Measurements from ENCODE around the gene DYNLT5. TPM values are rescaled to one million over a fixed set of nuclear protein-coding genes. Genes with fewer than 3 reads are reported as not detected.
A peak's percentile ranks its signal among the peaks of the same experiment; 100 is the strongest.

DYNLT5 gene
- 0.83 and 0.86 TPM in 2 replicates for total RNA-seq (2021)
- long read RNA-seq, partial matches to known transcripts, result 0 of 4 reads
- long read RNA-seq, other reads (novel, unspliced or antisense), result 2 of 4 reads

DNA sequence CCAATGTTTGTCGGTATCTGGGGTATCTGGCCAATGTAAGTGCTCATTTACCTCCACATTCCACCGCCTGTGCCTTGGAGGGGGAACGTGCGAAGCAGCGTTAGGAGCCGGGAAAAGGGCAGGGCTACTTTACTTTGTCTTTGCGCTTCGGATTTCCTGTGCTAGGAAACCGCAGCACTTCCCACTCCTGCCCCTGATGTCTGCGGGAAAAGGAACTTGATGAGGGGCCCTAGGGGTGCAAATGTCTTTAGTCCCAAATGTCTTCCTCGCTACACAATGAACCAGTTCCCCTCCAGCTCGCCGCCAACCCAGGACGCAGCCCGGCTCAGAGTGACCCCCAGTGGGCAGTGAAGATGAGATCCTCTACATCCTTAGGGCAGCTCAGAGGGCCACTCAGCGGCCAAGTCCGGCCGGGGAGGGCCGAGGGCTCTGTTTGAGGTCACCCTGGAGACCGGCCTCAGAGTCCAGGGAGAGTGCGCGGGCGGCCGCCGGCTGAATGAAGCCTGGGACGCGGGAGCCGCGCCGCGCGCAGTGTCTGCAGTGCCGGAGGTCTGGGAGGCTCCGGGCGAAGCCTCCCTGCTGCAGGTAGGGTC lies at the start of gene DYNLT5:
Gene DYNLT5 (plus strand): TSS at position 460 of the 593 bp plus-strand sequence. CDS start 2,200 bp downstream, outside the sequence.
- no peaks in the 10 kb centered on the region; the same call in 1 of the 2 replicates for H3K4me1 ChIP-seq (ENCODE audit: insufficient read depth, low read length)
- H2BK20ac ChIP-seq (ENCODE audit: low read depth, low read length, poor library complexity, severe bottlenecking), result no peak within 1 kb of the TSS
- no peaks in the 10 kb centered on the region for H3K79me2 ChIP-seq (ENCODE audit: insufficient read depth, low read length)
- no peak within 1 kb of the TSS for H2BK15ac ChIP-seq (ENCODE audit: low read depth, low read length)
- H4K8ac ChIP-seq (replicated peaks; ENCODE audit: insufficient read length, low read depth, low read length), result no peak within 1 kb of the TSS
- no peaks in the 10 kb centered on the region for H3K9me3 ChIP-seq (ENCODE audit: control insufficient read depth, low read depth, low read length)
- H2BK5ac ChIP-seq (ENCODE audit: insufficient read length, low read length), result no peak within 1 kb of the TSS
- Mint-ChIP-seq H3K4me3 (peak within 1 kb of the TSS; percentile 65 to 79), H3K27me3 (ENCODE audit: low read depth) (peaks cover 28% of the 10 kb centered on the region), H3K27ac (no peak within 1 kb of the TSS; a peak in 1 of 7 replicates), H3K9me3 (no peaks in the 10 kb centered on the region), H3K36me3 (ENCODE audit: insufficient read depth in 1 of 3, low read depth in 3 of 3) (no peaks in the 10 kb centered on the region), H3K4me1 (peaks cover 4 to 6% of the 10 kb centered on the region in 2 experiments; a peak in 3 of 4 replicates)
- peak within 1 kb of the TSS; percentile 60 for H3K14ac ChIP-seq (ENCODE audit: insufficient read depth, low read length)
- H3K23me2 ChIP-seq (ENCODE audit: insufficient read length, low read depth, low read length, poor library complexity, severe bottlenecking), result peaks cover 11% of the 10 kb centered on the region
- no peak within 1 kb of the TSS for H3K23ac ChIP-seq (ENCODE audit: insufficient read length, low read depth, low read length)
- no peak within 1 kb of the TSS for H3T11ph ChIP-seq (ENCODE audit: low read length)
- H2AFZ ChIP-seq (ENCODE audit: low read length), result peak within 1 kb of the TSS; percentile 6
- H4K20me1 ChIP-seq (ENCODE audit: control insufficient read depth, insufficient read depth, insufficient read length), result no peaks in the 10 kb centered on the region
- no peak within 1 kb of the TSS for H3K56ac ChIP-seq (ENCODE audit: insufficient read length, low read depth, low read length)
- no peak within 1 kb of the TSS for H4K91ac ChIP-seq (ENCODE audit: insufficient read length, low read depth, low read length)
- peak; percentile 78 for DNase-seq
- WGBS (ENCODE audit: extremely low coverage, insufficient read length, low lambda C conversion rate), result no CpG with 5 or more reads among the region's 35 CpGs
- H3K9ac ChIP-seq (ENCODE audit: extremely low read depth, insufficient read length, low read length), result peak within 1 kb of the TSS; percentile 25
- H3K4me2 ChIP-seq (ENCODE audit: insufficient read depth, insufficient read length, low read length), result peak within 1 kb of the TSS; percentile 33
- H3K4ac ChIP-seq (ENCODE audit: low read depth, low read length), result no peak within 1 kb of the TSS
- H2BK12ac ChIP-seq (ENCODE audit: insufficient read length, low read depth, low read length), result no peak within 1 kb of the TSS
- H3K27me3 ChIP-seq (ENCODE audit: insufficient read depth, low read length), result no peaks in the 10 kb centered on the region; the same call in 1 of the 2 replicates
- H2AK5ac ChIP-seq (ENCODE audit: insufficient read length, low read length), result no peak within 1 kb of the TSS
- no peak within 1 kb of the TSS for H4K5ac ChIP-seq (ENCODE audit: insufficient read length, low read depth, low read length)
- no peaks in the 10 kb centered on the region for H3K79me1 ChIP-seq (ENCODE audit: insufficient read depth, low read depth, low read length, poor library complexity, severe bottlenecking)
- TF ChIP-seq, protein P1, sequence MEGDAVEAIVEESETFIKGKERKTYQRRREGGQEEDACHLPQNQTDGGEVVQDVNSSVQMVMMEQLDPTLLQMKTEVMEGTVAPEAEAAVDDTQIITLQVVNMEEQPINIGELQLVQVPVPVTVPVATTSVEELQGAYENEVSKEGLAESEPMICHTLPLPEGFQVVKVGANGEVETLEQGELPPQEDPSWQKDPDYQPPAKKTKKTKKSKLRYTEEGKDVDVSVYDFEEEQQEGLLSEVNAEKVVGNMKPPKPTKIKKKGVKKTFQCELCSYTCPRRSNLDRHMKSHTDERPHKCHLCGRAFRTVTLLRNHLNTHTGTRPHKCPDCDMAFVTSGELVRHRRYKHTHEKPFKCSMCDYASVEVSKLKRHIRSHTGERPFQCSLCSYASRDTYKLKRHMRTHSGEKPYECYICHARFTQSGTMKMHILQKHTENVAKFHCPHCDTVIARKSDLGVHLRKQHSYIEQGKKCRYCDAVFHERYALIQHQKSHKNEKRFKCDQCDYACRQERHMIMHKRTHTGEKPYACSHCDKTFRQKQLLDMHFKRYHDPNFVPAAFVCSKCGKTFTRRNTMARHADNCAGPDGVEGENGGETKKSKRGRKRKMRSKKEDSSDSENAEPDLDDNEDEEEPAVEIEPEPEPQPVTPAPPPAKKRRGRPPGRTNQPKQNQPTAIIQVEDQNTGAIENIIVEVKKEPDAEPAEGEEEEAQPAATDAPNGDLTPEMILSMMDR (conservative IDR thresholded peaks at IDR 0.05), result peak; percentile 42; the same call in 2 of the 3 replicates
- H2BK120ac ChIP-seq (ENCODE audit: low read depth, low read length, poor library complexity, severe bottlenecking), result no peak within 1 kb of the TSS
- H3K27ac ChIP-seq (ENCODE audit: insufficient read length, low read depth, low read length), result no peak within 1 kb of the TSS
- no peak within 1 kb of the TSS for H3K18ac ChIP-seq (ENCODE audit: insufficient read length, low read depth, low read length)
